ENCODE measurements around the gene TRIM71. TPM values are rescaled to one million over a fixed set of nuclear protein-coding genes. Genes with fewer than 3 reads are reported as not detected.
"Not testable (repeated sequence)": the region's sequence is repeated elsewhere in the genome, so short reads cannot be mapped to it uniquely, and the experiment has no call there.

The TRIM71 gene
- polyA plus RNA-seq, 1 donor from 2014 or later: 4.0 TPM

DNA sequence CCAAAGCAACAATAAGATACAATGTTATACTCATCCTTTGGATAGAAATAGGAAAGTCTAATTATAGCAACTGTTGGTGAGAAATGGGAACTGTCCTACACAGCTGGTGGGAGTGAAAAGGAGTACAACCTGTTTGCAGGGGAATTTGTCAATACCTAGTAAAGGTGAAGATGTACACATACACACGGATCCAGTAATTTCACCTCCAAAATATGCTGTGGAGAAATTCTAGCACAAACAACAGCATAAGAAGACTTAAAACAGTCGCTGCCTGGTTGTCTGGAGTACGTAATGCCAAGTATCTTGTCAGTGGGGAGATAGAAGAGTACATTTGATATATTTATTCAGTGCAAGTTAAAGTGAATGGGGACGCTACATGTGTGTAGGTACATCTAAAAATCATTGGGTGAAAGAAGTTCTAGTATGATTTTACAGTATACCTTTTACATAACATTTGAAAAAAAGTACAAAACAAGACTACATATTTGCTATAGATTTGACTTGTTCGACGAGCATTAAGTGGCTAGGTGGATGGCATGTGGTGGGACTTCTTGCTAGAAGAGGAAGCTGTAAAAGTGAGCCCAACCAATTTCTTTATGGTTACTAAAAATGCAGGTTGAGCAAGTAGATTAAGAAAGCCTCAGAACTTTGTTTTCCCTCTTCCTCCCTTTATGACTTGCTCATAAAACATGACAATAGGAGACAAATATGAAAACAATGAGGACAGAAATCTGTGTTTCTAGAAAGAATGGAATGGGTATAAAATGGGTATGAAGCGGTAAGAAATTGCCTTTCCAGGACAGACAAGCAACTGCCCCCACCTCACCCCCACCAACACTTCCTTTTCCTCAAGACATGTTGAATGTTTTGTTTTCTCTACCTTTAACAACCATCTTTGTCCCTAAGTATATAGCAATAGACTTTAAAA, 83.5 kb downstream of the TRIM71 start:
- Histone ChIP-seq H3K79me2 (replicated peaks; ENCODE audit: insufficient read depth, low read length) (no peaks in the 10 kb centered on the region), H4K20me1 (ENCODE audit: insufficient read depth) (no peaks in the 10 kb centered on the region), H3K36me3 (ENCODE audit: insufficient read depth, low read length) (no peaks in the 10 kb centered on the region), H3K9ac (ENCODE audit: low read length) (no peak overlapping the region), H3K4me2 (ENCODE audit: low read length) (no peak overlapping the region), H3K27me3 (ENCODE audit: insufficient read depth, low read depth, low read length) (no peaks in the 10 kb centered on the region), H2AFZ (ENCODE audit: low read depth, low read length) (no peak overlapping the region), H3K9me2 (ENCODE audit: insufficient read depth, low read length) (no peaks in the 10 kb centered on the region), H3K9me3 (ENCODE audit: low read length) (no peaks in the 10 kb centered on the region), H3F3A (ENCODE audit: insufficient read depth, low read length, poor library complexity, severe bottlenecking) (no peaks in the 10 kb centered on the region), H3K27ac (ENCODE audit: low read length) (no peak overlapping the region), H3K4me3 (ENCODE audit: low read length) (no peak overlapping the region)
- no peak for TF ChIP-seq SMC3 (conservative IDR thresholded peaks at IDR 0.05; ENCODE audit: poor library complexity)
- TF ChIP-seq, protein P1, sequence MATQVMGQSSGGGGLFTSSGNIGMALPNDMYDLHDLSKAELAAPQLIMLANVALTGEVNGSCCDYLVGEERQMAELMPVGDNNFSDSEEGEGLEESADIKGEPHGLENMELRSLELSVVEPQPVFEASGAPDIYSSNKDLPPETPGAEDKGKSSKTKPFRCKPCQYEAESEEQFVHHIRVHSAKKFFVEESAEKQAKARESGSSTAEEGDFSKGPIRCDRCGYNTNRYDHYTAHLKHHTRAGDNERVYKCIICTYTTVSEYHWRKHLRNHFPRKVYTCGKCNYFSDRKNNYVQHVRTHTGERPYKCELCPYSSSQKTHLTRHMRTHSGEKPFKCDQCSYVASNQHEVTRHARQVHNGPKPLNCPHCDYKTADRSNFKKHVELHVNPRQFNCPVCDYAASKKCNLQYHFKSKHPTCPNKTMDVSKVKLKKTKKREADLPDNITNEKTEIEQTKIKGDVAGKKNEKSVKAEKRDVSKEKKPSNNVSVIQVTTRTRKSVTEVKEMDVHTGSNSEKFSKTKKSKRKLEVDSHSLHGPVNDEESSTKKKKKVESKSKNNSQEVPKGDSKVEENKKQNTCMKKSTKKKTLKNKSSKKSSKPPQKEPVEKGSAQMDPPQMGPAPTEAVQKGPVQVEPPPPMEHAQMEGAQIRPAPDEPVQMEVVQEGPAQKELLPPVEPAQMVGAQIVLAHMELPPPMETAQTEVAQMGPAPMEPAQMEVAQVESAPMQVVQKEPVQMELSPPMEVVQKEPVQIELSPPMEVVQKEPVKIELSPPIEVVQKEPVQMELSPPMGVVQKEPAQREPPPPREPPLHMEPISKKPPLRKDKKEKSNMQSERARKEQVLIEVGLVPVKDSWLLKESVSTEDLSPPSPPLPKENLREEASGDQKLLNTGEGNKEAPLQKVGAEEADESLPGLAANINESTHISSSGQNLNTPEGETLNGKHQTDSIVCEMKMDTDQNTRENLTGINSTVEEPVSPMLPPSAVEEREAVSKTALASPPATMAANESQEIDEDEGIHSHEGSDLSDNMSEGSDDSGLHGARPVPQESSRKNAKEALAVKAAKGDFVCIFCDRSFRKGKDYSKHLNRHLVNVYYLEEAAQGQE (IDR thresholded peaks at IDR 0.05; ENCODE audit: borderline replicate concordance): no peak
- TF ChIP-seq, protein P2, sequence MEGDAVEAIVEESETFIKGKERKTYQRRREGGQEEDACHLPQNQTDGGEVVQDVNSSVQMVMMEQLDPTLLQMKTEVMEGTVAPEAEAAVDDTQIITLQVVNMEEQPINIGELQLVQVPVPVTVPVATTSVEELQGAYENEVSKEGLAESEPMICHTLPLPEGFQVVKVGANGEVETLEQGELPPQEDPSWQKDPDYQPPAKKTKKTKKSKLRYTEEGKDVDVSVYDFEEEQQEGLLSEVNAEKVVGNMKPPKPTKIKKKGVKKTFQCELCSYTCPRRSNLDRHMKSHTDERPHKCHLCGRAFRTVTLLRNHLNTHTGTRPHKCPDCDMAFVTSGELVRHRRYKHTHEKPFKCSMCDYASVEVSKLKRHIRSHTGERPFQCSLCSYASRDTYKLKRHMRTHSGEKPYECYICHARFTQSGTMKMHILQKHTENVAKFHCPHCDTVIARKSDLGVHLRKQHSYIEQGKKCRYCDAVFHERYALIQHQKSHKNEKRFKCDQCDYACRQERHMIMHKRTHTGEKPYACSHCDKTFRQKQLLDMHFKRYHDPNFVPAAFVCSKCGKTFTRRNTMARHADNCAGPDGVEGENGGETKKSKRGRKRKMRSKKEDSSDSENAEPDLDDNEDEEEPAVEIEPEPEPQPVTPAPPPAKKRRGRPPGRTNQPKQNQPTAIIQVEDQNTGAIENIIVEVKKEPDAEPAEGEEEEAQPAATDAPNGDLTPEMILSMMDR (IDR thresholded peaks at IDR 0.05; ENCODE audit: poor library complexity, severe bottlenecking): no peak

DNA sequence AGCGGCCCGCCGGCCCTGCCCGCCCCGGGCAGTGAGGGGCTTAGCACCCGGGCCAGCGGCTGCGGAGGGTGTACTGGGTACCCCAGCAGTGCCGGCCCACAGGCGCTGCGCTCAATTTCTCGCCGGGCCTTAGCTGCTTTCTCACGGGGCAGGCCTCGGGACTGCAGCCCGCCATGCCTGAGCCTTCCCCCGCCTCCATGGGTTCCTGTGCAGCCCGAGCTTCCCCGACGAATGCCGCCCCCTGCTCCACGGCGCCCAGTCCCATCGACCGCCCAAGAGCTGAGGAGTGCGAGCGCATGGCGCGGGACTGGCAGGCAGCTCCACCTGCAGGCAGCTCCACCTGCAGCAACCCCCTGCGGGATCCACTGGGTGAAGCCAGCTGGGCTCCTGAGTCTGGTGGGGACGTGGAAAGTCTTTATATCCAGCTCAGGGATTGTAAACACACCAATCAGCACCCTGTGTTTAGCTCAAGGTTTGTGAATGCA, 85.1 kb downstream of the TRIM71 start:
- H3F3A ChIP-seq (ENCODE audit: insufficient read depth, low read length, poor library complexity, severe bottlenecking); H3K4me3 ChIP-seq (ENCODE audit: low read length); H3K4me2 ChIP-seq (ENCODE audit: low read length); H3K27me3 ChIP-seq (ENCODE audit: insufficient read depth, low read depth, low read length); H3K79me2 ChIP-seq (replicated peaks; ENCODE audit: insufficient read depth, low read length); H3K9ac ChIP-seq (ENCODE audit: low read length); H4K20me1 ChIP-seq (ENCODE audit: insufficient read depth); H3K9me2 ChIP-seq (ENCODE audit: insufficient read depth, low read length); H3K27ac ChIP-seq (ENCODE audit: low read length); H2AFZ ChIP-seq (ENCODE audit: low read depth, low read length); H3K36me3 ChIP-seq (ENCODE audit: insufficient read depth, low read length); H3K9me3 ChIP-seq (ENCODE audit: low read length): not testable (repeated sequence)

DNA sequence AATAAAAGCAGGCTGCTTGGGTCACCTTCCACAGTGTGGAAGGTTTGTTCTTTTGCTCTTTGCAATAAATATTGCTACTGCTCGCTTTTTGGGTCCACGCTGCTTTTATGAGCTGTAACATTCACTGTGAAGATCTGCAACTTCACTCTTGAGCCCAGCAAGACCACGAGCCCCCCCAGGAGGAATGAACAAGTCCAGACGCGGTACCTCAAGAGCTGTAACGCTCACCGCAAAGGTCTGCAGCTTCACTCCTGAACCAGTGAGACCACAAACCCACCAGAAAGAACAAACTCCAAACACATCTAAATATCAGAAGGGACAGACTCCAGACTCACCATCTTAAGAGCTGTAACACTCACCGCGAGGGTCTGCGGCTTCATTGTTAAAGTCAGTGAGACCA, 86.2 kb downstream of the TRIM71 start:
- H3K4me3 ChIP-seq (ENCODE audit: low read length): no peak overlapping the region
- TF ChIP-seq POLR2AphosphoS5 (IDR thresholded peaks at IDR 0.05): no peak
- TF ChIP-seq, protein P1 (IDR thresholded peaks at IDR 0.05; ENCODE audit: borderline replicate concordance): no peak
- no peak for TF ChIP-seq RAD21 (conservative IDR thresholded peaks at IDR 0.05)
- TF ChIP-seq MXI1 (conservative IDR thresholded peaks at IDR 0.05; ENCODE audit: poor library complexity, severe bottlenecking): no peak
- TF ChIP-seq EP300 (conservative IDR thresholded peaks at IDR 0.05; ENCODE audit: poor library complexity, severe bottlenecking): no peak
- no peak for TF ChIP-seq TAF1 (IDR thresholded peaks at IDR 0.05; ENCODE audit: low read depth)
- no peak for TF ChIP-seq EZH2 (IDR thresholded peaks at IDR 0.05; ENCODE audit: borderline replicate concordance, insufficient read depth, low read length, poor library complexity, severe bottlenecking)
- TF ChIP-seq, protein P2 (IDR thresholded peaks at IDR 0.05; ENCODE audit: poor library complexity, severe bottlenecking): no peak
- TF ChIP-seq SMC3 (conservative IDR thresholded peaks at IDR 0.05; ENCODE audit: poor library complexity): no peak
- H3K9ac ChIP-seq (ENCODE audit: low read length): no peak overlapping the region
- no peaks in the 10 kb centered on the region for H3K36me3 ChIP-seq (ENCODE audit: insufficient read depth, low read length)
- H3K79me2 ChIP-seq (replicated peaks; ENCODE audit: insufficient read depth, low read length): no peaks in the 10 kb centered on the region
- no peak overlapping the region for H3K4me2 ChIP-seq (ENCODE audit: low read length)
- H3K27me3 ChIP-seq (ENCODE audit: insufficient read depth, low read depth, low read length): no peaks in the 10 kb centered on the region
- H3K27ac ChIP-seq (ENCODE audit: low read length): no peak overlapping the region
- no peaks in the 10 kb centered on the region for H4K20me1 ChIP-seq (ENCODE audit: insufficient read depth)
- no peak overlapping the region for H2AFZ ChIP-seq (ENCODE audit: low read depth, low read length)
- no peaks in the 10 kb centered on the region for H3K9me2 ChIP-seq (ENCODE audit: insufficient read depth, low read length)
- H3K9me3 ChIP-seq (ENCODE audit: low read length): no peaks in the 10 kb centered on the region
- H3F3A ChIP-seq (ENCODE audit: insufficient read depth, low read length, poor library complexity, severe bottlenecking): no peaks in the 10 kb centered on the region
